ENCODE measurements around the gene PPP1R8.
A peak's percentile ranks its signal among the peaks of the same experiment; 100 is the strongest.
"Not testable (repeated sequence)": the region's sequence is repeated elsewhere in the genome, so short reads cannot be mapped to it uniquely, and the experiment has no call there.

PPP1R8 gene

DNA sequence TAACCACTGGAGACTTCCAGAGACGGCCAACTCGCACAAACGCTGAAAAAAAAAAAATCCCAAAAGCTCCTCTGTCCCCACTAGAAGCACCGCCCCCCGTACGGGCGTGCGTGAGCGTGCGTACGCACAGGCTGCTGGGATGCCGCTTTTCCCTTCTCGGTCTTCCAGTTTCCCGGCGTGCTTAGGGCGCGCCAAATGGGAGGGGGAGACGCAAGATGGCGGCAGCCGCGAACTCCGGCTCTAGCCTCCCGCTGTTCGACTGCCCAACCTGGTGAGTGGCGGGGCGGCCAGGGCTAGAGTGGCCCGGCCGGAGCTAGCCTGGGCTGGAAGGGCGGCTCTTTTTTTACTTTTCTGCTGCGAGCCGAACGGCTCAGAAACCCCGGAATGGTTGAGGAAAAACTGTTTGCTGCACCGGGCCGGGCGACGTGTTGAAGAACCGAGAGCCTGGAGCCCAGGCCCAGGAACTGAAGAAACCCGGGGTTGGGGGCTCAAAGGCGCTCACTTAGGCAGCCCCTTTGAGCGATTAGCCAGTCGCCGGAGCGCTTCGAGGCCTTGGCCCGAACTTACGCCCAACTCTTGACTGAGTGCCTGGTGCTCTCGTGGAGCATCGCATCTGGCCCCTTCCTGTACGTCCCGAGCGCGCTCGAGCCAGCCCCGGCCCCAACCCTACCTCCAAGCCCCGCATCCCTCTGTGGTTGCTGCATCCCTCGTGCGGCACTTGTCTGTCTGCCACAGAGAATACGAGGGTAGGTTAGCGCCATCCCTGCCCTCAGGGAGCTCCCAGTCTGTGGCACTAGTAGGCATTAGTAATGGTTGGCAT lies at the start of gene PPP1R8:
Gene PPP1R8, plus strand, starts transcription at position 162 of the 820 bp plus-strand sequence. Its CDS starts 54 bp downstream, at position 216.
- DNase-seq = peak; percentile 97

DNA sequence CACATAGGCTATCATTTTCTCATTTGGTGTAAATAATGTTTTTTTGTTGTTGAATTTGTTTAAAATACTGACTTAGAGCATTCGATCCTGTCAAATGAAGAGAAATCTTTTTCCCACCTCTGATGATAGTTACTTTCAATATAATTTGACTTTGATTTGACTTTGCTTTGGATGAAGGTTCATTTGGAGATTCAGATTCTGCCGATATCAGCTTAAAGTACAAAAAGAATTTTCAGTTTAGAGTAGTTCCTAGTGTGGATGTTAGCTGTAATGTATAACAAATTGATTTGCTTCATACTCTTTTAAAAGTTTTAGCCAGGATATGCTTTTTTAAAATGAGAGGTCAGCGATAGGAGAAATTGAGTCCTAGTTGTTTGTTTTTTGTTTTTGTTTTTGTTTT lies 47.6 kb upstream of the PPP1R8 start:
- no peak for DNase-seq

DNA sequence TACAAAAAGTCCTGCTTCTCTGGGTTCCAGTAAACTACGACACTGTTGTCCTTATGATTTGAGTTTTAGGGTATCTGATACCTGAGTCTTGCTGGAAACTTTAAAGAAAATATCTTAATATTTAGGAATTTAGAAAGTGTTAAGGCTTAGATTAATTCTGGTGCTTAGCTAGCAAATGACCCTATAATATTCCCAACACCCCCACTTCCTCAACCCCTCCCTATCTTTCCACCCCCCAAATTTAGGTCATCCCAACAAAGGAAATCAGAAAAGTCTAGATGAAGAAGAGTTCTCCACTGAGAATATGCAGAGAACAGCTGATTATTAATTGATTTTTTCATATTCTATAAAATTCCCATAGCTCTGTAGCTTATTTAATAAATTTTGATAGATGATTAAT lies 45.9 kb upstream of the PPP1R8 start:
- DNase-seq = no peak

DNA sequence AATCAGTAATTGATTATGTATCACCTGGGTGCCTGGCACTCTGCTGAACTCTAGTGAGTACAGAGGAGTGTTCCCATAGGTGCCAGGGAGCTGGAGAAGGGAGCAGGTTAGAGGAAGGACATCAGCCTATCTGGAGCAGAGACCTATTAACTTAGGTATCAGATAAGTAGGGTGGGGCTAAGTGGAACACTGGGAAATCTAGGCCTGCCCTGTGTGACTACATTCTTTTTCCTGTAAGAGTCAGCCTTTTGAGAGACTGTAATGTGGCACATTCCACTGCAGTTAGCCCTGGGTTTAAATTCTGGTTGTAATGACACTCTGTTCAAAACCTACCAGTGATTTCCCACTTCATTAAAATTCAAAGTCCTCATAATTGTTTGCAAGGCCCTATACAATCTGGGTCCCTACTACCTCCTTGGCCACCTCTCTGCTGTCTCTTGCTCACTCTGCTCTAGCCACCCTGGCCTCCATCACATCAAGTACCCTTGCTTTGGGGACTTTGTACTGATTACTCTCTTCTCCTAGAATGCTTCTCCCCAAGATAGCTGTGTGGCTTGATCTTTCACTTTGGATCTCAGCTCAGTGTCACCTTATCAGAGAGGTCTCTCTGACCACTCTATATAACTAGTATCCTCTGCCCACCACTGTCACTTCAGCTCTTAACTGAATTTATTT lies 44.7 kb upstream of the PPP1R8 start:
- DNase-seq = no peak

DNA sequence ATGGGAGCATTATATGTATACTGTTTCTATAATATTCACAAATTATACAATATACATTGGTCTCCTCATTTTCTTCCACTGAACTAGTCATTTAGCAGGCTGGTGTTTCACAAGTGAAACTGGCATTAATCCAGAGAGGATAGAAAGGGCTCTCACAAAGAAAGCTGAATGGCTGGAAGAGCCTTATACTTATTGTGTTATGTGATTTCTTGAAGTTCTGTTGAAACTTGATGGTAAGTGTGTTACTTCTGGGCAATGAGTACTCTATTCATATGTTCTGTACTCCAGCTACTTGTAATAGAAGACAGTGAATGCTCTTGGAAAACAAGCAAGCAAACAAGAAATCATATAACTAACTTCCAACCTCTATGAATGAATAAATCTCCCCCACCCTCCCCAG lies 42.7 kb upstream of the PPP1R8 start:
- DNase-seq = no peak

DNA sequence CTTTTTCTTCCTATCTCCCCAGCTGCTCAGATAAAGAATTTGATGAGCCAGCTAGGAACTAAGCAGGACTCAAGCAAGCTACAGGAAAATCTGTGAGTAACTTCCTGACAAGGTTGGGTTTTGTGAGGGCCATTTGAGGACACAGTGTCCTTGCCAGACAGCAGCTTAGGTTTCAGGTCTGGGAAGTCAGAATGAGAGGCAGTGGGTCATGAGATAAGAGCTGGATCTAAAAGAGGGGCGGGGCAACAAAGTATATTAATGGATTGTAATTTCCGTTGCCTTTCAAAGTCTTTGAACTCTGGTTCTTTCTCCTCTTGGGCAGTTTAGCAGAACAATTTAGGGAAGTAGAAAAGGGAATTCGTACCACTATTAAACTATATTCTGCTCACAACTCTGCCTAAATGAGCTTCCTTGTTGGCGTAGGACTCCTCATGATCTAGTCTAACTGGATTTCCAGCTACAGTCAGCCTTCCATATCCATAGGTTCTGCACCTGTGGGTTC lies 41.0 kb upstream of the PPP1R8 start:
- DNase-seq = no peak

DNA sequence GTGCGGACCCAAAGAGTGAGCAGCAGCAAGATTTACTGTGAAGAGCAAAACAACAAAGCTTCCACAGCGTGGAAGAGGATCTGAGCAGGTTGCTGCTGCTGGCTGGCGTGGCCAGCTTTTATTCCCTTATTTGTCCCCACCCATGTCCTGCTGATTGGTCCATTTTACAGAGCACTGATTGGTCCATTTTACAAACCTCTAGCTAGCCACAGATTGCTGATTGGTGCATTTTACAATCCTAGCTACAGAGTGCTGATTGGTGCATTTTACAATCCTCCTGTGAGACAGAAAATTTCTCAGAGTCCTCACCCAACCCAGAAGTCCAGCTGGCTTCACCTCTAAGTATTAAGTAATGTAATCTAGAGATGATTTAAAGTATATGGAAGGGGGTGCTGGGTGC lies 40.3 kb upstream of the PPP1R8 start:
- DNase-seq = not testable (repeated sequence)

DNA sequence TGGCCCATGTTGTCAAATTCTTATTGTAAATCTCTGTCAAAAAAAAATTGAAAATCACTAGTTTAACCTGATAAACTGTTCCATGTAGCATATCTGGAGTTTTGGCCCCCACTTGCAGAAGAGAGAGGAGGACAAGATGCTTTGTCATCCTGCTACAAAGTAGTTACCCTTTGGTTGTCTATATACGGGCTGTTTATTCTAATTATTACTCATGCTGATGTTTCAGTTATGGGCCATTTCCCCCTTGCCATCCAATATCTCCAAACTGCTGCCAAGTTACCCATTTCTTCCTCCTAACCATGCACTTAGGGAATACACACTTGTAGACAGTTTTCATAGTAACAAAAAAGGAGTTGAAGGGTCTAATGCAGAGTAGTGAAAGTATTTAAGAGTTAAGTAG lies 35.0 kb upstream of the PPP1R8 start:
- DNase-seq = no peak

DNA sequence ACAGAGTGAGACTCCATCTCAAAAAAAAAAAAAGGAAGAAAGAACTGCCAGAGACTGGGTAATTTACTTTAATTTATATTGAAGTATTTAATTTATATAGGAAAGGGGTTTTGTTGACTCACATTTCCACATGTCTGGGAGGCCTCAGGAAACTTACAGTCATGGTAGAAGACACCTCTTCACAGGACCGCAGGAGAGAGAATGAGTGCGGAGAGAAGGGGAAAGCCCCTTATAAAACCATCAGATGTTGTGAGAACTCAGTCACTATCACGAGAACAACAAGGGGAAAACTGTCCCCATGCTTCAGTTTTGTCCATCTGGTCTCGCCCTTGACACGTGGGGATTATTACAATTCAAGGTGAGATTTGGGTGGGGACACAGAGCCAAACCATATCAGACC lies 25.8 kb upstream of the PPP1R8 start:
- DNase-seq = no peak

DNA sequence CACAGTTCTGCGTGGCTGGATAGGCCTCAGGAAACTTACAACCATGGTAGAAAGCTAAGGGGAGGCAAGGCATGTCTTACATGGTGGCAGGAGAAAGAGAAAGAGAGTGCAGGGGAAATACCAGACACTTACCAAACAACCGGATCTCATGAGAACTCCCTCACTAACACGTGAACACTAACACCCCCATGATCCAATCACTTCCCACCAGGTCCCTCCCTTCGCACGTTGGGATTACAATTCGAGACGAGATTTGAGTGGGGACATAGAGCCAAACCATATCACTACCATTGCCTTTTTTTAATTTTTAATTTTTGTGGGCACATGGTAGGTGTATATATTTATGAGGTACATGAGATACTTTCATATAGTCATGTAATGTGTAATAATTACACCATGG lies 23.8 kb upstream of the PPP1R8 start:
- DNase-seq = no peak

DNA sequence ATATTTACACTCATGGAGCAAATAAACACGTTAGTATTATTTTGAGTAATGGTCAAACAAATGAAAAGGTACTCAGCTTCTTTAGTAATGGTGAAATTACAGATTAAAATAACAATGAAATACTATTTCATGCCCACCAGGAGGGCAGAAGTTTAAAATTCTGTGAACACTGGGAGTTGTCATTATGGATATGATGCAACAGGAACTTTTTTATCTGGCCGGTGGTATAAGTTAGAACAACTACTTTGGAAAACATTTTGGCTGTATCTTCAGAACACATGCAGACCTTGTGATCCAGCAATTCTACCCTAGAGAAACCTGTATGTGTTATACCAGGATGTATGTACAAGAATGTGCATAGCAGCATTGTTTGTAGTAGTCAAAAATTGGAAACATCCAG lies 23.2 kb upstream of the PPP1R8 start:
- no peak for DNase-seq

DNA sequence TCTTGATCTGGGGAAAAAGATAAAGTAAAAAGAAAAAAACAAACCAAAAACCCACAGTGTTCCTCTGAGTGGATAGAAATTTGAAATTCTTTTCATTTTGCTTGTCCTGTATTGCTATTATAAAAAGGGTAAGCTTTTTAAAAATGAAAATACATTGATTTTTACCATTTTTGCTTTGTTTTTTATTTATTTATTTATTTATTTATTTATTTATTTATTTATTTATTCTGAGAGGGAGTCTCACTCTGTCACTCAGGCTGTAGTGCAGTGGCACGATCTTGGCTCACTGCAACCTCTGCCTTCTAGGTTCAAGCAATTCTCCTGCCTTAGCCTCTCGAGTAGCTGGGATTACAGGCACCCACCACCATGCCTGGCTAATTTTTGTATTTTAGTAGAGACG lies 22.5 kb upstream of the PPP1R8 start:
- not testable (repeated sequence) for DNase-seq

DNA sequence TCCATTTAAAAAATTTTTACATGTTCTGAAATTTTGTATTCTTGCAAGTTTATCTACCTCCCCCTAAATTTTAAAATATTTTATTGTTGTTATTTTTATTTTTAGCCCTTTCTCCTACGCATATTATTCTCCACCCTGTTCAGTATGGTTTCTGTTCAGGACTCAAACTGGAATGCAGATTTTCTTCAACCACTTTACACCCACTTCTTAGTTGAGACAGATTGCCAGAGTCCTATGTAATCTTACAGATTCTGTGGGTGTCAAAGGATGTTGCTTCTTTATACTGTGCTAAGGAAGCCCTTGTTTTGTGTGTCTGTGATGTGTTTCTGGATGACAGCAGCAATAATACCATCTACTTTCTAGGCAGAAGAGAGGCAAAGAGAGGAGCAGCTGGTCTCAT lies 20.7 kb upstream of the PPP1R8 start:
- DNase-seq = no peak

DNA sequence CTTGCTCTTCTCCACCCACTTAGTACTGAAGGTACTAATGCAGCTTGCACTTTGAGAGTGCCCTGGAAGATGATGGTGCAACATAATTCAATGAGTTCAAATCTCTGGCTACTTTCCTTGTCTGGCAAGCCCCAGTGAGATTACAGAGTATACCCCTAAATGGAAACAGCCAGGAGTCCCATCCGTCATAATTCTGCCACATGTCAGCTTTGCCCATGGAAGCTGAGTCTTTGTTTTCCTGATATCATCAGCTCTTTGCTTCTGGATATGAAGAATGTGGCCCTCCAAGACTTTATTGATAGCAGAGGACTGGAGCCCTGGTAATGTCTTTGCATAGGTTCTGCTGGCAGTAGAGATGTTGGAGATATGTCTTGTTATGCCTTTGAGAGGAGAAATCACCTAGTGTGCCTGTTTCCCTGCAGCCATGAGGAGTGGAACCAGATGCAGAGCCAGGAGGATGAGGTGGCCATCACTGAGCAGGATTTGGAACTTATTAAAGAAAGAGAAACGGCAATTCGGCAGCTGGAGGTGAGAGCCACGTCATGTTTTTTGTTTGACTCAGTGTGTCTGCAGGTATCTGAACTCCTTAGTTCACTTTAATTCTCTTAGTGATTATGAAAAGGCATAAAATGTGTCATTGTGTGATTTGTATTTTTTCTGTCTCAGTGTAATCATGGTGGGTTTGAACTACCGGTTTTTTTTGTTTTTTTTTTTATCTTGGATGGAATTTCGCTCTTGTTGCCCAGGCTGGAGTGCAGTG lies 18.7 kb upstream of the PPP1R8 start:
- DNase-seq = no peak

DNA sequence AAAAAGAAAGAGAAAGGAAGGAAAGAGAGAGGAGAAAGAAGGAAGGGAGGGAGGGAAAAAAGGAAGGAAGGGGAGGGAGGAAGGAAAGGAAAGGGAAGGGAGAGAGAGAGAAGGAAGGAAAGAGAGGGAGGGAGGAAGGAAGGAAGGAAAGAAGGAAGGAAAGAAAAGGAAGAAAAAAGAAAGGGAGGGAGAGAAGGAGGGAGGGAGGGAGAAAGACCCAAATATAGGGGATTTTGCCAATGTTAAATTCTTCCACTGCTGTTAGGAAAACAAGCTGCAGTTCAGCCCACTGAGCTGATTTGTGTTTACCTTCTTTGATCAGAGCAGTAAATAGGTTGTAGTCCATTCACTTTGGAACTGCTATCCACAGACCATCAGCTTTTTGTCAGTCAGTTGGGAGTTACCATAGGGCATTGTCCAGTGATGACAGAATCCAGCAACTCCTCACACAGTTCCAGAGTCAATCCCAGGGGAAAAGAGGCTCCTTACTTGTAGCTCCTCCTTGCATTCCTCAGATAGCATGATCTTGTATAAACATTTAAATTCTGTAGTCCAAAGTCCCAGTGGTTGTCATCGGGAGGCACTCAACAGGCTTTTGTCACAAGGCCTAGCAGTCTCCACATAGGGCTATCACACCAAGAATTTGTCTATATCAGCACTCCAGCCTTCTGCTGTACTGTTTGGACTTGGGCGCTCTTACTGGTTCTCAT lies 13.5 kb upstream of the PPP1R8 start:
- no peak for DNase-seq

DNA sequence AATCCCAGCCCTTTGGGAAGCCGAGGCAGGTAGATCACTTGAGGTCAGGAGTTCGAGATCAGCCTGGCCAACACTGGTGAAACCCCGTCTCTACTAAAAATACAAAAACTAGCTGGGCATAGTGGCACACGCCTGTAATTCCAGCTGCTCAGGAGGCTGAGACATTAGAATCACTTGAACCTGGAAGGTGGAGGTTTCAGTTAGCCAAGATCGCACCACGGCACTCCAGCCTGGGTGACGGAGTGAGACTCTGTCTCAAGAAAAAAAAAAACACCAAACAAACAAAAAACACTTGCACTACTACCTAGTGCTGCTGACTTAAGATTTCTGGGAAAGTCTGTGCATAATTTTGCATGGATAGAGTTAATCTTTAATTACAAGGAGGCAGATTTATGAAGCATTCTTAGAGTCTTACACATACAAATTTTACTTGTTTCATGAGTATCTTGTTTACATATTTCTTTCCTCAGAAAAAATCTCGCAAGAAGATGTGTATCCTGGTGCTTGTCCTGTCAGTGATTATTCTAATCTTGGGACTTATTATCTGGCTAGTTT lies 8.7 kb upstream of the PPP1R8 start:
- DNase-seq = no peak

DNA sequence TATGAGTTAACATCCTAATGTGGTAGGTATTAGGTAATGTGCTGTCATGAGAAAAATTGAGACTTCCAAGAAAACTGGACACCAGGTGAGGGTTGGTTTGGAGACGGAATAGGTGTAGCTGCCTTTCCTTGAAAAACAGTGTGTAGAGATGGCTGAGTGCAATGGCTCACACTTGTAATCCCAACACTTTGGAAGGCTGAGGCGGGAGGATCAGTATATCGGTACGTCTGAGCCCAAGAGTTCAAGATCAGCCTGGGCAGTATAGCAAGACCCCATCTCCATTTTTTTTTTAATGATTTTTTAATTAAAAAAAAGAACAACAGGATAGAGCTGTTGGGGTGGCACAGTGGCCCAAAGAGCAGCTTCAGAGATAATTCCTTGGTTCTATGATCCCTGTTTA lies 6.8 kb upstream of the PPP1R8 start:
- DNase-seq = no peak

DNA sequence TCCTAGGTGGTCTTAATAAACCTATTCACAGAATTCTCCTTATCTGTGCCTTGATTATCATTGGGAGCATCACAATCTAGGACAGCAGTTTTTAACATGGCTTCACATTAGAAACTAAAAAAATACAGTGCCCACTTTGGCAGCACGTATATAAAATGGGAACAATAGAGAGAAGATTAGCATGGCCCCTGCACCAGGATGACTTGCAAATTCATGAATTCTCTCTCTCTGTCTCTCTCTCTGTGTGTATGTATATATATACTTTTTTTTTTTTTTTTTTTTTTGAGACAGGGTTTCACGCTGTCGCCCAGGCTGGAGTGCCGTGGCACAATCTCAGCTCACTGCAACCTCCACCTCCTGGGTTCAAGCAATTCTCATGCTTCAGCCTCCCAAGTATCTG lies 6.2 kb upstream of the PPP1R8 start:
- DNase-seq = no peak

DNA sequence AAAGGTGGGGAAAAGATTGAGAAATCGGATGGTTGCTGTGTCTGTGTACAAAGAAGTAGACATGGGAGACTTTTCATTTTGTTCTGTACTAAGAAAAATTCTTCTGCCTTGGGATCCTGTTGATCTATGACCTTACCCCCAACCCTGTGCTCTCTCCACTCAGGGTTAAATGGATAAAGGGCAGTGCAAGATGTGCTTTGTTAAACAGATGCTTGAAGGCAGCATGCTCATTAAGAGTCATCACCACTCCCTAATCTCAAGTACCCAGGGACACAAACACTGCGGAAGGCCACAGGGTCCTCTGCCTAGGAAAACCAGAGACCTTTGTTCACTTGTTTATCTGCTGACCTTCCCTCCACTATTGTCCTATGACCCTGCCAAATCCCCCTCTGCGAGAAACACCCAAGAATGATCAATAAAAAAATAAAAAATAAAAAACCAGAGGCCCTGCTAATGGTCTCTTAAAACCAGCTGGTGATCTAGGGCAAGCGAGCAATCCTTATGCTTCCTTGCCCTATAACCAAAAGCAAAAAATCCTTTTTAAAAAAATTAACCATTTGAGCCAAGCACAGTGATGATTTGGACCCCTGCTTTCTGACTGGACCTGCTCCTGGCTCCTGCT lies 1.1 kb upstream of the PPP1R8 start:
- DNase-seq = not testable (repeated sequence)

DNA sequence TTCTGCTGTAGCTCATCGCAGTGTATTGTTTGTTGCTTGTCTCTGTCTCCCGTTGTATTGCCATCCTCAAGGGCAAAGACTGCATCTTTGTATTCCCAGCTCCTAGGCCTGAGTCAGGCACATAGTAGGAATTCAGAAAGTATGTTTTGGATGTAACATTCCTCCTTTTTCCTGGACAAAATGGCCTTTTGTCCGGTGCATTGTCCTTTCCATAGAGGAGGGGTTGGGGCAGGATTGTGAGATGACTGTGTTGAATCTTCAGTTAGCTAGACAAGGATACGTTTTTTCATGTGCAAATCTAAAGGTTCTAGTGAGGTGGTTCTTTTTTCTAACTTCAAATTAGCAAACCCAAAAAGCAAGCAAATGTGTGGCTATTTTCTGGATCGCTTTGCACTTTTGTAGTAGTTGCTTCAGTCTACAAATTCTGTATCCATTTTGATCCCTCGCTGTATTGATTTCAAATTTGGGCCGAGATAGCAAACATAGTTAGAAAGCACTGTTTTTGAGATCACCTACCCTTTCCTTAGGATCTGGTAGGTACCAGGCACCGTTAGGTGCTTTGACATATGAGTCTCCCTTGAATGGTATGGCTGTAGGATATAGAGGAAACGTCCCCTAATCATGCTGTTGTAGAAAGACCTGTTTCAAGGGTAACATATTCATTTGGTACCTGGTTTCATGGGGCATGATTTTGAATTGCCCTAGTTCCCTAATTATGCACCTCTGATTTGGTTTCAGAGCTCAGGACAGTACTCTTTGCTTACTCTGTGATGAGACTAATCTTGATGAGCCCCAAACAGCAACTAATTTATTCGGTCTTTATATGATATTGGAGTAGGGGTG lies 1.2 kb downstream of the PPP1R8 start:
- DNase-seq = peak; percentile 8

DNA sequence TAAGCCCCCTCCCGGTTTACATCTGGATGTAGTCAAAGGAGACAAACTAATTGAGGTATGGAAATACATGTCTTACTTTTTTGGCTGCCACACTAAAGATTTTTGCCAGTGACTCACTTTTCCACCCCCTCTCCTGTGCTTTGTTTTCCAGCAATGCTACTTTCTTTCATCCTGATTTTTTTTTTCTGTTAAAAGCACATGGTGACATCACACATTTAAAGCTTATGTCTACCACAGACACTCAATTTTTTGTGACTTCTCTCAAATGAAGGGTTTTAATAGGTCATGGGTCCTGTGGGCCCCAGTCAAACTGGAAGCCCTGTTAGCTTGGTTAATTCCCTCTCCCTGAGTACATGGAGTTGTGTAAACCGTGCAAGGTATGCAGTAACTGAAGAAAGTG lies 2.2 kb downstream of the PPP1R8 start:
- no peak for DNase-seq
